ENCODE results near the gene NAALADL2.

The NAALADL2 gene

GRCh38 chr3:175001091-175001490, 142.0 kb downstream of the NAALADL2 start:
- no peak for DNase-seq

- no peak for DNase-seq
These were observed 143.6 kb downstream of the NAALADL2 start for GRCh38 chr3:175002732-175003143.

- DNase-seq = no peak
These were observed 144.5 kb downstream of the NAALADL2 start for GRCh38 chr3:175003590-175003989.

GRCh38 chr3:175005193-175005592, 146.1 kb downstream of the NAALADL2 start:
- no peak for DNase-seq

- DNase-seq = no peak
These were observed 146.7 kb downstream of the NAALADL2 start for GRCh38 chr3:175005881-175006280.

GRCh38 chr3:175007306-175007705, 148.2 kb downstream of the NAALADL2 start:
- DNase-seq = no peak

GRCh38 chr3:175009295-175009694, 150.2 kb downstream of the NAALADL2 start:
- no peak for DNase-seq

GRCh38 chr3:175015056-175015635, 156.0 kb downstream of the NAALADL2 start:
- DNase-seq = no peak

- no peak for DNase-seq
These were observed 160.0 kb downstream of the NAALADL2 start for GRCh38 chr3:175018946-175019727.

GRCh38 chr3:175020101-175020500, 161.0 kb downstream of the NAALADL2 start:
- no peak for DNase-seq

GRCh38 chr3:175029828-175030227, 170.7 kb downstream of the NAALADL2 start:
- DNase-seq = no peak

- no peak for DNase-seq
These were observed 180.7 kb downstream of the NAALADL2 start for GRCh38 chr3:175039875-175040274.

GRCh38 chr3:175041369-175041768, 182.2 kb downstream of the NAALADL2 start:
- DNase-seq = no peak

GRCh38 chr3:175046601-175047000, 187.5 kb downstream of the NAALADL2 start:
- DNase-seq = no peak

- no peak for DNase-seq
These were observed 188.7 kb downstream of the NAALADL2 start for GRCh38 chr3:175047786-175048185.

GRCh38 chr3:175057401-175057800, 198.3 kb downstream of the NAALADL2 start:
- DNase-seq = no peak

- DNase-seq = no peak
These were observed 200.7 kb downstream of the NAALADL2 start for GRCh38 chr3:175059788-175060187.

- no peak for DNase-seq
These were observed 206.4 kb downstream of the NAALADL2 start for GRCh38 chr3:175065497-175065896.

GRCh38 chr3:175066617-175067415, 207.7 kb downstream of the NAALADL2 start:
- DNase-seq = no peak

- DNase-seq = no peak
These were observed 209.5 kb downstream of the NAALADL2 start for GRCh38 chr3:175068587-175068986.

- no peak for DNase-seq
These were observed 211.8 kb downstream of the NAALADL2 start for GRCh38 chr3:175070946-175071345.

- DNase-seq = no peak
These were observed 214.2 kb downstream of the NAALADL2 start for GRCh38 chr3:175073219-175073905.

- no peak for DNase-seq
These were observed 216.1 kb downstream of the NAALADL2 start for GRCh38 chr3:175075269-175075668.
